K562 (cell line): ENCODE measurements around the gene NUDT22. TPM values are rescaled to one million over a fixed set of nuclear protein-coding genes. Genes with fewer than 3 reads are reported as not detected.

ENCODE experiments used
- CBFB ChIP-seq: sonication (generic); formaldehyde crosslinking; IDR thresholded peaks from 2 replicates; pipeline ENCODE4 v1.4.0; 2020; ENCODE audit warnings: mild to moderate bottlenecking, missing genetic modification reagents
- CBX3 ChIP-seq, 2 experiments: IDR thresholded peaks; 1 replicate in 1 of 2; 2 replicates in 1 of 2; pipeline ENCODE4 v1.6.1; 2012; ENCODE audit warnings: inconsistent platforms in 2 of 2, low read length in 2 of 2, borderline replicate concordance in 1 of 2, control low read depth in 1 of 2
- COPS2 ChIP-seq: fragments of 450-650 bp; conservative IDR thresholded peaks from 2 replicates; pipeline ENCODE4 v1.6.1; 2016; ENCODE audit warnings: mild to moderate bottlenecking, moderate library complexity
- CXXC5 ChIP-seq: fragments of 250-450 bp; sonication (Bioruptor Pico); IDR thresholded peaks from 2 replicates; pipeline ENCODE4 v1.8.0; 2022; ENCODE audit warnings: inconsistent platforms, mild to moderate bottlenecking, moderate library complexity
- ESRRA ChIP-seq: fragments of 450-650 bp; IDR thresholded peaks from 2 replicates; pipeline ENCODE4 v1.6.1; 2014; ENCODE audit warnings: low read depth, mild to moderate bottlenecking, moderate library complexity, borderline replicate concordance
- ETV5 ChIP-seq: sonication (generic); formaldehyde crosslinking; IDR thresholded peaks from 2 replicates; pipeline ENCODE4 v1.4.0; 2020; ENCODE audit warnings: low read depth, mild to moderate bottlenecking, missing genetic modification reagents
- GTF2F1 ChIP-seq: IDR thresholded peaks from 2 replicates; pipeline ENCODE4 v1.6.1; 2011; ENCODE audit warnings: low read depth, low read length, improper control_type of control experiment
- NR4A1 ChIP-seq, 2 experiments: fragments of 250-450 bp in 1 of 2; fragments of 450-650 bp in 1 of 2; sonication (Bioruptor Pico) in 1 of 2; IDR thresholded peaks; 2 replicates each; pipeline versions ENCODE4 v1.4.0 to v1.6.1; 2016 to 2020; ENCODE audit warnings: mild to moderate bottlenecking in 2 of 2, missing compliant biosample characterization in 1 of 2, missing genetic modification characterization in 1 of 2, moderate library complexity in 1 of 2
- RBFOX2 ChIP-seq: fragments of 200-400 bp; formaldehyde crosslinking; IDR thresholded peaks from 2 replicates; pipeline ENCODE4 v1.6.1; 2017; ENCODE audit warnings: low read depth, mild to moderate bottlenecking, low read length, moderate library complexity
- STAT5A ChIP-seq: IDR thresholded peaks from 2 replicates; pipeline ENCODE4 v1.6.1; 2012; ENCODE audit warnings: low read length, inconsistent platforms, borderline replicate concordance
- ZNF24 ChIP-seq: fragments of 450-650 bp; IDR thresholded peaks from 2 replicates; pipeline ENCODE4 v1.6.1; 2016
- ZNF263 ChIP-seq: sonication (generic); formaldehyde crosslinking; IDR thresholded peaks from 2 replicates; pipeline ENCODE4 v1.8.0; 2022; ENCODE audit warnings: mild to moderate bottlenecking, missing genetic modification reagents, borderline replicate concordance
- ZNF41 ChIP-seq: fragments of 250-450 bp; sonication (Bioruptor Pico); conservative IDR thresholded peaks from 2 replicates; pipeline ENCODE4 v1.4.0; 2020; ENCODE audit warnings: mild to moderate bottlenecking
- polyA plus RNA-seq, 8 experiments: library from polyadenylated mRNA; depleted of rRNA in 4 of 8; stranded (reverse) in 5 of 8; unstranded in 3 of 8; fragments of >200 nt; fragmentation: Nextera tagmentation in 2 of 8; fragmentation: Illumina TruSeq in 1 of 8; extraction: Ambion mirVana in 2 of 8; extraction: Trizol in 1 of 8; gene quantifications; 2 replicates each; pipeline versions ENCODE4 v1.2.1 to v1.2.3, GENCODE V29; 2011 to 2014; ENCODE audit warnings: inconsistent platforms in 1 of 8, missing spikeins in 1 of 8
- total RNA-seq, 7 experiments: library from RNA; depleted of rRNA in 6 of 7; stranded (reverse); fragments of >200 nt in 6 of 7; fragmentation: Illumina TruSeq in 2 of 7; extraction: Trizol in 2 of 7; gene quantifications; 2 replicates each; pipeline versions ENCODE4 v1.2.1 to v1.2.3, GENCODE V29; 2011 to 2021; ENCODE audit warnings: low replicate concordance in 1 of 7
- TF ChIP-seq, protein P1 (sequence below): sonication (generic); formaldehyde crosslinking; IDR thresholded peaks from 2 replicates; pipeline ENCODE4 v1.8.0; 2022; ENCODE audit warnings: mild to moderate bottlenecking, missing genetic modification reagents
- TF ChIP-seq, protein P2 (sequence below): sonication (generic); formaldehyde crosslinking; IDR thresholded peaks from 2 replicates; pipeline ENCODE4 v1.8.1; 2022; ENCODE audit warnings: missing genetic modification reagents
- TF ChIP-seq, protein P3 (sequence below): fragments of 200-400 bp; formaldehyde crosslinking; IDR thresholded peaks from 2 replicates; pipeline ENCODE4 v1.6.1; 2017; ENCODE audit warnings: mild to moderate bottlenecking, low read depth, low read length, moderate library complexity
- TF ChIP-seq, protein P4 (sequence below): sonication (generic); formaldehyde crosslinking; IDR thresholded peaks from 2 replicates; pipeline ENCODE4 v1.4.0; 2020; ENCODE audit warnings: mild to moderate bottlenecking, missing genetic modification reagents

NUDT22 gene
- total and polyA plus RNA-seq, 9 of the 15 experiments (the other 6 are each of a cell fraction or from before 2014, with no cell fraction given) = 6.3 to 92.6 (median 37.4) TPM

DNA sequence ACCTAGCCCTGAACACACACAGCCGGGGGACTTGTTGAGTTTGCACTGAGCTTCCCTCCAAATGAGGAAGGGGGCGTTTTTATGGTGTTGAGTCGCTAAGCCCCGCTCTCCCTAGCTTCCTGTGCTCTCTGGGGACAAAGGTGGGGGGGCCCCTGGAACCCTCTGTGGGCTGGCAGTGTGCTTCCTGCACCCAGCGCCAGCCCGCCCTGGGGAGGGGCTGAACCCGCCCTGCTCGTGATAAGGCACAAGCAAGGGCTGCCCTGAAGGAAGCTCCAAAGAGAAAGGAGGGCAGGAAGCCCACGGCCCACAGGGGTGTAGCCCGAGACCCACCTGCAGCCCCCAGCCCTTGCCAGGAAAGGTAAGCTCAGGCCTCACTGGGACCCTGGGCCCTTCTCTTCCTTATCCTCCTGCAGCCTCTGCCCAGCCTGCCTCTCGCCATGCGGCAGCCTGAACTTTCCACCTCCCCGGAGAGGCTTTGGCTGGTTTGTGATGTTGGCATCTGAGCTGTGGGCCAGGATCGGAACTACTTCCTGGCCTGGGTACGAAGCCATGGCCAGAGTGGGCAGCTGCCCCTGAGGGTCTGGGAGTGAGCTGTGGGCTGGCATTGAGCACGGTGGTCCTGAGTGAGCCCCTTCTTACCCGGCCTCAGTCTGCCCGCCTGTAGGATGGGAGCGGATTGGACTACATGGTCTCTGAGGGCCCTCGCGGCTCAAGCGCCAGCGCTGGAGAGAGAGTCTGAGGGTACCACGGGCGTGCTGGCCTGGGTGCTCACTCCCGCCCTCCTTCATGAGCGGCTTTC, 19.4 kb upstream of the NUDT22 start, which contains the start of gene FERMT3 (continued):
- TF ChIP-seq STAT5A (no peak), CXXC5 (peak; percentile 64), CBX3 (IDR thresholded peaks at IDR 0.05; ENCODE audit: borderline replicate concordance in 1 of 2, low read length in 2 of 2) (0 out of 3 replicates have a peak, but pooled peaks of 1 of the 2 experiments have one; percentile 2), ZNF263 (CRISPR knock-in tag) (peak; percentile 62; the same call in 1 of the 2 replicates), ZNF41 (CRISPR knock-in tag) (no peak), RBFOX2 (peak; percentile 93), ETV5 (CRISPR knock-in tag) (no peak), ESRRA (no peak), COPS2 (no peak), CBFB (CRISPR knock-in tag) (no peak; the same call in 1 of the 2 replicates), ZNF24 (no peak), GTF2F1 (no peak), NR4A1 (CRISPR knock-in tag; IDR thresholded peaks at IDR 0.05) (peak; percentile 68; the same call in 1 of the 2 replicates), NR4A1 (tag; IDR thresholded peaks at IDR 0.05) (no peak)
- TF ChIP-seq, protein P1, sequence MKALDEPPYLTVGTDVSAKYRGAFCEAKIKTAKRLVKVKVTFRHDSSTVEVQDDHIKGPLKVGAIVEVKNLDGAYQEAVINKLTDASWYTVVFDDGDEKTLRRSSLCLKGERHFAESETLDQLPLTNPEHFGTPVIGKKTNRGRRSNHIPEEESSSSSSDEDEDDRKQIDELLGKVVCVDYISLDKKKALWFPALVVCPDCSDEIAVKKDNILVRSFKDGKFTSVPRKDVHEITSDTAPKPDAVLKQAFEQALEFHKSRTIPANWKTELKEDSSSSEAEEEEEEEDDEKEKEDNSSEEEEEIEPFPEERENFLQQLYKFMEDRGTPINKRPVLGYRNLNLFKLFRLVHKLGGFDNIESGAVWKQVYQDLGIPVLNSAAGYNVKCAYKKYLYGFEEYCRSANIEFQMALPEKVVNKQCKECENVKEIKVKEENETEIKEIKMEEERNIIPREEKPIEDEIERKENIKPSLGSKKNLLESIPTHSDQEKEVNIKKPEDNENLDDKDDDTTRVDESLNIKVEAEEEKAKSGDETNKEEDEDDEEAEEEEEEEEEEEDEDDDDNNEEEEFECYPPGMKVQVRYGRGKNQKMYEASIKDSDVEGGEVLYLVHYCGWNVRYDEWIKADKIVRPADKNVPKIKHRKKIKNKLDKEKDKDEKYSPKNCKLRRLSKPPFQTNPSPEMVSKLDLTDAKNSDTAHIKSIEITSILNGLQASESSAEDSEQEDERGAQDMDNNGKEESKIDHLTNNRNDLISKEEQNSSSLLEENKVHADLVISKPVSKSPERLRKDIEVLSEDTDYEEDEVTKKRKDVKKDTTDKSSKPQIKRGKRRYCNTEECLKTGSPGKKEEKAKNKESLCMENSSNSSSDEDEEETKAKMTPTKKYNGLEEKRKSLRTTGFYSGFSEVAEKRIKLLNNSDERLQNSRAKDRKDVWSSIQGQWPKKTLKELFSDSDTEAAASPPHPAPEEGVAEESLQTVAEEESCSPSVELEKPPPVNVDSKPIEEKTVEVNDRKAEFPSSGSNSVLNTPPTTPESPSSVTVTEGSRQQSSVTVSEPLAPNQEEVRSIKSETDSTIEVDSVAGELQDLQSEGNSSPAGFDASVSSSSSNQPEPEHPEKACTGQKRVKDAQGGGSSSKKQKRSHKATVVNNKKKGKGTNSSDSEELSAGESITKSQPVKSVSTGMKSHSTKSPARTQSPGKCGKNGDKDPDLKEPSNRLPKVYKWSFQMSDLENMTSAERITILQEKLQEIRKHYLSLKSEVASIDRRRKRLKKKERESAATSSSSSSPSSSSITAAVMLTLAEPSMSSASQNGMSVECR (CRISPR knock-in tag) = peak; percentile 77; the same call in 1 of the 2 replicates
- TF ChIP-seq, protein P2, sequence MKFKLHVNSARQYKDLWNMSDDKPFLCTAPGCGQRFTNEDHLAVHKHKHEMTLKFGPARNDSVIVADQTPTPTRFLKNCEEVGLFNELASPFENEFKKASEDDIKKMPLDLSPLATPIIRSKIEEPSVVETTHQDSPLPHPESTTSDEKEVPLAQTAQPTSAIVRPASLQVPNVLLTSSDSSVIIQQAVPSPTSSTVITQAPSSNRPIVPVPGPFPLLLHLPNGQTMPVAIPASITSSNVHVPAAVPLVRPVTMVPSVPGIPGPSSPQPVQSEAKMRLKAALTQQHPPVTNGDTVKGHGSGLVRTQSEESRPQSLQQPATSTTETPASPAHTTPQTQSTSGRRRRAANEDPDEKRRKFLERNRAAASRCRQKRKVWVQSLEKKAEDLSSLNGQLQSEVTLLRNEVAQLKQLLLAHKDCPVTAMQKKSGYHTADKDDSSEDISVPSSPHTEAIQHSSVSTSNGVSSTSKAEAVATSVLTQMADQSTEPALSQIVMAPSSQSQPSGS = no peak
- TF ChIP-seq, protein P3, sequence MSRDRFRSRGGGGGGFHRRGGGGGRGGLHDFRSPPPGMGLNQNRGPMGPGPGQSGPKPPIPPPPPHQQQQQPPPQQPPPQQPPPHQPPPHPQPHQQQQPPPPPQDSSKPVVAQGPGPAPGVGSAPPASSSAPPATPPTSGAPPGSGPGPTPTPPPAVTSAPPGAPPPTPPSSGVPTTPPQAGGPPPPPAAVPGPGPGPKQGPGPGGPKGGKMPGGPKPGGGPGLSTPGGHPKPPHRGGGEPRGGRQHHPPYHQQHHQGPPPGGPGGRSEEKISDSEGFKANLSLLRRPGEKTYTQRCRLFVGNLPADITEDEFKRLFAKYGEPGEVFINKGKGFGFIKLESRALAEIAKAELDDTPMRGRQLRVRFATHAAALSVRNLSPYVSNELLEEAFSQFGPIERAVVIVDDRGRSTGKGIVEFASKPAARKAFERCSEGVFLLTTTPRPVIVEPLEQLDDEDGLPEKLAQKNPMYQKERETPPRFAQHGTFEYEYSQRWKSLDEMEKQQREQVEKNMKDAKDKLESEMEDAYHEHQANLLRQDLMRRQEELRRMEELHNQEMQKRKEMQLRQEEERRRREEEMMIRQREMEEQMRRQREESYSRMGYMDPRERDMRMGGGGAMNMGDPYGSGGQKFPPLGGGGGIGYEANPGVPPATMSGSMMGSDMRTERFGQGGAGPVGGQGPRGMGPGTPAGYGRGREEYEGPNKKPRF = no peak
- TF ChIP-seq, protein P4, sequence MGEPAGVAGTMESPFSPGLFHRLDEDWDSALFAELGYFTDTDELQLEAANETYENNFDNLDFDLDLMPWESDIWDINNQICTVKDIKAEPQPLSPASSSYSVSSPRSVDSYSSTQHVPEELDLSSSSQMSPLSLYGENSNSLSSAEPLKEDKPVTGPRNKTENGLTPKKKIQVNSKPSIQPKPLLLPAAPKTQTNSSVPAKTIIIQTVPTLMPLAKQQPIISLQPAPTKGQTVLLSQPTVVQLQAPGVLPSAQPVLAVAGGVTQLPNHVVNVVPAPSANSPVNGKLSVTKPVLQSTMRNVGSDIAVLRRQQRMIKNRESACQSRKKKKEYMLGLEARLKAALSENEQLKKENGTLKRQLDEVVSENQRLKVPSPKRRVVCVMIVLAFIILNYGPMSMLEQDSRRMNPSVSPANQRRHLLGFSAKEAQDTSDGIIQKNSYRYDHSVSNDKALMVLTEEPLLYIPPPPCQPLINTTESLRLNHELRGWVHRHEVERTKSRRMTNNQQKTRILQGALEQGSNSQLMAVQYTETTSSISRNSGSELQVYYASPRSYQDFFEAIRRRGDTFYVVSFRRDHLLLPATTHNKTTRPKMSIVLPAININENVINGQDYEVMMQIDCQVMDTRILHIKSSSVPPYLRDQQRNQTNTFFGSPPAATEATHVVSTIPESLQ (CRISPR knock-in tag) = no peak
